HCT116 (cell line): ENCODE results near the gene CDK4. TPM values are rescaled to one million over a fixed set of nuclear protein-coding genes. Genes with fewer than 3 reads are reported as not detected.

Experiments
- ATAC-seq: fragments of 200-7000 bp; cut with Tn5 transposase; 2 replicates; pipeline ENCODE4 v1.9.1; 2020; ENCODE audit warnings: mild to moderate bottlenecking, moderate library complexity
- BruUV-seq: library from RNA; stranded (reverse); fragments of 400-500 nt; replicated peaks from 2 replicates; lab custom pipeline; 2021; lab: Mats Ljungman, UMichigan
- CTCF ChIA-PET: fragments of 300-600 bp; sonication (Branson Sonifier 250); formaldehyde crosslinking; loops from one replicate; lab custom pipeline; 2021; ENCODE audit warnings: antibody characterized with exemption; lab: Charles Lee
- POLR2A ChIA-PET: fragments of 300-600, 350-600 bp; sonication (Branson Sonifier 250); formaldehyde crosslinking; loops from one replicate; lab custom pipeline; 2021; ENCODE audit warnings: antibody characterized with exemption; lab: Charles Lee
- RAD21 ChIA-PET, 2 experiments: fragments of 300-600 bp; sonication (Branson Sonifier 250); formaldehyde crosslinking; loops; one replicate each; lab custom pipeline; 2023; ENCODE audit warnings: low total read pairs in 2 of 2; ENCODE audit not compliant: uncharacterized antibody in 2 of 2, unreplicated experiment in 2 of 2, low non-redundant PET in 1 of 2; lab: Charles Lee
- DNase-seq: peaks from one replicate; pipeline ENCODE4 v3.0.0-alpha.2; 2010; ENCODE audit warnings: low read depth, low spot score
- H2AFZ ChIP-seq: fragments of 200-600 bp; shearing (Covaris generic), sonication (generic); 2 replicates; pipeline ENCODE4 v1.6.1; 2017; ENCODE audit warnings: low read depth, mixed run types, mixed read lengths, antibody characterized with exemption, low read length; ENCODE audit not compliant: poor library complexity, severe bottlenecking
- H3K27ac ChIP-seq: 2 replicates; pipeline ENCODE4 v1.5.1; 2012; ENCODE audit warnings: low read depth, low read length
- H3K27me3 ChIP-seq: fragments of 200-600 bp; sonication (generic); 2 replicates; pipeline ENCODE4 v1.6.1; 2016; ENCODE audit warnings: mixed run types, low read length, mixed read lengths; ENCODE audit not compliant: insufficient read depth
- H3K36me3 ChIP-seq, 2 experiments: fragments of 200-500 bp in 1 of 2; fragments of 200-600 bp in 1 of 2; sonication (Bioruptor generic) in 1 of 2; sonication (generic) in 1 of 2; 2 replicates each; pipeline versions ENCODE4 v1.5.1 to v1.6.1; 2014 to 2016; ENCODE audit warnings: low read length in 2 of 2, inconsistent platforms in 1 of 2, mixed read lengths in 1 of 2, mixed run types in 1 of 2; ENCODE audit not compliant: insufficient read depth in 2 of 2, control insufficient read depth in 1 of 2
- H3K4me1 ChIP-seq, 2 experiments: fragments of 200-600 bp in 1 of 2; sonication (generic) in 1 of 2; 2 replicates each; pipeline versions ENCODE4 v1.5.1 to v1.6.1; 2012 to 2017; ENCODE audit warnings: low read length in 2 of 2, inconsistent platforms in 1 of 2, mild to moderate bottlenecking in 1 of 2, mixed read lengths in 1 of 2, mixed run types in 1 of 2, moderate library complexity in 1 of 2; ENCODE audit not compliant: insufficient read depth in 2 of 2, control insufficient read depth in 1 of 2
- H3K4me2 ChIP-seq: fragments of 200-600 bp; sonication (generic); 2 replicates; pipeline ENCODE4 v1.6.1; 2017; ENCODE audit warnings: mixed run types, low read length, mixed read lengths
- H3K4me3 ChIP-seq, 2 experiments: fragments of 200-600 bp in 1 of 2; sonication (generic) in 1 of 2; replicated peaks in 1 of 2; 2 replicates each; pipeline ENCODE4 v1.5.1; 2011 to 2016; ENCODE audit warnings: low read length in 2 of 2, control low read depth in 1 of 2, low read depth in 1 of 2, mild to moderate bottlenecking in 1 of 2, mixed read lengths in 1 of 2, mixed run types in 1 of 2
- H3K79me2 ChIP-seq: fragments of 200-600 bp; sonication (generic); 2 replicates; pipeline ENCODE4 v1.6.1; 2017; ENCODE audit warnings: mild to moderate bottlenecking, mixed run types, low read length, moderate library complexity, mixed read lengths; ENCODE audit not compliant: insufficient read depth
- H3K9ac ChIP-seq: fragments of 200-600 bp; sonication (generic); 2 replicates; pipeline ENCODE4 v1.6.1; 2016; ENCODE audit warnings: low read length, mixed read lengths
- H3K9me2 ChIP-seq: fragments of 200-600 bp; sonication (generic), shearing (Covaris generic); 2 replicates; pipeline ENCODE4 v1.6.1; 2017; ENCODE audit warnings: mixed run types, mild to moderate bottlenecking, moderate library complexity; ENCODE audit not compliant: insufficient read depth
- H3K9me3 ChIP-seq, 2 experiments: fragments of 200-500 bp in 1 of 2; fragments of 200-600 bp in 1 of 2; sonication (Bioruptor generic) in 1 of 2; sonication (generic) in 1 of 2; 2 replicates each; pipeline ENCODE4 v1.6.1; 2014 to 2017; ENCODE audit warnings: low read length in 2 of 2, mixed read lengths in 2 of 2, inconsistent platforms in 1 of 2, low read depth in 1 of 2, mild to moderate bottlenecking in 1 of 2, mixed run types in 1 of 2, moderate library complexity in 1 of 2; ENCODE audit not compliant: control insufficient read depth in 1 of 2, insufficient read depth in 1 of 2
- H4K20me1 ChIP-seq: fragments of 200-600 bp; sonication (generic), shearing (Covaris generic); 2 replicates; pipeline ENCODE4 v1.6.1; 2017; ENCODE audit warnings: mixed run types, mild to moderate bottlenecking, moderate library complexity; ENCODE audit not compliant: insufficient read depth
- CBX3 ChIP-seq: IDR thresholded peaks from 2 replicates; pipeline ENCODE4 v1.6.1; 2012; ENCODE audit warnings: low read depth
- CEBPB ChIP-seq: IDR thresholded peaks from 2 replicates; pipeline ENCODE4 v1.6.1; 2012; ENCODE audit warnings: low read depth
- CTCF ChIP-seq, 3 experiments: fragments of 200-600 bp in 1 of 3; sonication (generic) in 1 of 3; IDR thresholded peaks in 2 of 3; conservative IDR thresholded peaks in 1 of 3; 2 replicates each; pipeline ENCODE4 v1.5.1; 2012 to 2017; ENCODE audit warnings: low read depth in 2 of 3, low read length in 2 of 3, antibody characterized with exemption in 1 of 3, borderline replicate concordance in 1 of 3, control low read depth in 1 of 3, mild to moderate bottlenecking in 1 of 3, mixed read lengths in 1 of 3, mixed run types in 1 of 3, moderate library complexity in 1 of 3; ENCODE audit not compliant: insufficient read depth in 1 of 3
- EGR1 ChIP-seq: IDR thresholded peaks from 2 replicates; pipeline ENCODE4 v1.6.1; 2012; ENCODE audit warnings: low read depth
- EZH2 ChIP-seq: fragments of 200-600 bp; sonication (generic); IDR thresholded peaks from 2 replicates; pipeline ENCODE4 v1.6.1; 2017; ENCODE audit warnings: antibody characterized with exemption, mixed run types
- EZH2phosphoT487 ChIP-seq: fragments of 200-600 bp; IDR thresholded peaks from 2 replicates; pipeline ENCODE4 v1.6.1; 2018; ENCODE audit warnings: antibody characterized with exemption, borderline replicate concordance
- FOSL1 ChIP-seq: IDR thresholded peaks from 2 replicates; pipeline ENCODE4 v1.6.1; 2012; ENCODE audit warnings: low read depth
- JUND ChIP-seq: IDR thresholded peaks from 2 replicates; pipeline ENCODE4 v1.6.1; 2012
- MAX ChIP-seq: IDR thresholded peaks from 2 replicates; pipeline ENCODE4 v1.6.1; 2012
- POLR2A ChIP-seq: IDR thresholded peaks from 2 replicates; pipeline ENCODE4 v1.7.0; 2011; ENCODE audit warnings: borderline replicate concordance; ENCODE audit not compliant: insufficient read depth, insufficient read length; ENCODE audit errors: extremely low read depth
- POLR2AphosphoS5 ChIP-seq: IDR thresholded peaks from 2 replicates; pipeline ENCODE4 v1.6.1; 2011; ENCODE audit warnings: mild to moderate bottlenecking, low read depth, low read length, moderate library complexity
- RAD21 ChIP-seq: IDR thresholded peaks from 2 replicates; pipeline ENCODE4 v1.6.1; 2012; ENCODE audit warnings: low read depth, mild to moderate bottlenecking
- SIN3A ChIP-seq: IDR thresholded peaks from 2 replicates; pipeline ENCODE4 v1.6.1; 2012; ENCODE audit warnings: low read depth
- SRF ChIP-seq: IDR thresholded peaks from 2 replicates; pipeline ENCODE4 v1.6.1; 2012; ENCODE audit warnings: low read depth
- TCF7L2 ChIP-seq: IDR thresholded peaks from 2 replicates; pipeline ENCODE4 v1.7.0; 2011; ENCODE audit warnings: borderline replicate concordance, inconsistent platforms; ENCODE audit not compliant: insufficient read depth, insufficient read length; ENCODE audit errors: extremely low read depth
- YY1 ChIP-seq: IDR thresholded peaks from 2 replicates; pipeline ENCODE4 v1.6.1; 2011; ENCODE audit warnings: low read length, low read depth, moderate library complexity, mild to moderate bottlenecking; ENCODE audit not compliant: insufficient replicate concordance; ENCODE audit errors: extremely low read depth
- ZBTB33 ChIP-seq: IDR thresholded peaks from 2 replicates; pipeline ENCODE4 v1.6.1; 2011; ENCODE audit warnings: mild to moderate bottlenecking, low read length, moderate library complexity; ENCODE audit not compliant: insufficient replicate concordance; ENCODE audit errors: extremely low read depth
- ZNF274 ChIP-seq: fragments of 200-500 bp; sonication (Bioruptor generic); IDR thresholded peaks from 2 replicates; pipeline ENCODE4 v1.6.1; 2014; ENCODE audit warnings: mild to moderate bottlenecking, low read depth, low read length, inconsistent platforms
- intact Hi-C: fragments of 100-400 bp; cut with micrococcal nuclease; formaldehyde crosslinking; loops from 2 replicates; pipeline ENCODE4 v1.10.0; 2022
- total RNA-seq: library from RNA; stranded (reverse); gene quantifications from one replicate; pipeline ENCODE4 v1.2.1, GENCODE V29; 2021; ENCODE audit not compliant: unreplicated experiment

The CDK4 gene
- total RNA-seq, 1 experiment from 2014 or later = 206 TPM

- TF ChIP-seq JUND (no peak), EZH2 (no peak)
These were observed 28.3 kb upstream of the CDK4 start (continued) for GRCh38 chr12:57780284-57780897.

DNA sequence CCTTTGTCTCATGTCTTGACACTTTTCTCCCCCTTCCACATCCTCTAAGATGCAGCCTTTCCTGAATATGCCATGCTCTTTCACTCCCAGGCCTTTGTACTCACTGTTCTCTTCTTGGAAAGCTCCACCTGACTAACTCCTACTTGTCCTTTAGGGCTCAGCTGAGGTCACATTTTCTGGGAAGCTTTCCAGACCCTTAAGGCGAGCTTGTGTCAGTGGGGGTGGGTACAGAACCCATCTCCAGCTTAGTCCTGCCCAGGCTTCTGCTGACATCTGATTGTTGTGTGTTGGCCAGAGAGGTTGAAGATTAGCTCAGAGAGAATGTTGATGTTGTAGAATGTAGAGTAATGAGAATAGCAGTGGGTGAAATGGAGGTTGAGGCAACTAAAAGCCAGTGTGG is 27.6 kb upstream of the CDK4 start:
- DNase-seq (no peak), ATAC-seq (no peak)
- BruUV-seq = no TSS peak
- no peaks in the 10 kb centered on the region for H3K9me2 ChIP-seq
- TF ChIP-seq YY1 (no peak), POLR2A (no peak), JUND (no peak), POLR2AphosphoS5 (no peak), CBX3 (no peak), ZBTB33 (no peak), SIN3A (no peak), MAX (no peak), EZH2phosphoT487 (no peak), CEBPB (no peak), ZNF274 (no peak), FOSL1 (no peak), SRF (no peak), TCF7L2 (no peak), RAD21 (no peak), CTCF (IDR thresholded peaks at IDR 0.05 in 2 of 3, conservative IDR thresholded peaks at IDR 0.05 in 1 of 3; ENCODE audit: borderline replicate concordance in 1 of 3, insufficient read depth in 1 of 3, low read depth in 2 of 3, low read length in 2 of 3) (no peak), EGR1 (no peak), EZH2 (no peak)
- no peak overlapping the region for H3K4me3 ChIP-seq
- H2AFZ ChIP-seq = no peak overlapping the region
- H3K27ac ChIP-seq = no peak overlapping the region
- H3K4me2 ChIP-seq = no peak overlapping the region
- intact Hi-C loops = no loop called here
- H3K4me1 ChIP-seq = peaks cover 6 to 10% of the 10 kb centered on the region in 2 experiments
- ChIA-PET CTCF (interaction anchor here (1.3 kb wide), 1 partner anchor 20 kb away, joined by 3 read pairs; no protein-coding TSS in a partner anchor), RAD21 (no interaction called here), POLR2A (interaction anchor here (0.8 to 1.1 kb wide), 2 partner anchors 8 to 14 kb away, joined by 3 read pairs; partner anchors contain the start of genes EEF1AKMT3 and METTL1)
- peaks cover 21% of the 10 kb centered on the region for H3K79me2 ChIP-seq
- H3K27me3 ChIP-seq = no peaks in the 10 kb centered on the region
- H3K9me3 ChIP-seq = no peaks in the 10 kb centered on the region
- H3K9ac ChIP-seq = no peak overlapping the region
- H4K20me1 ChIP-seq = no peaks in the 10 kb centered on the region
- no peaks in the 10 kb centered on the region for H3K36me3 ChIP-seq
